BE2C (cell line): ENCODE results near the gene HSD17B2.

ENCODE experiments used
- DNase-seq: peaks from one replicate; pipeline ENCODE4 v3.0.0-alpha.2; 2020
- H3K27me3 ChIP-seq: fragments of 250-450 bp; sonication (Bioruptor Pico); 2 replicates; pipeline ENCODE4 v1.5.1; 2020; ENCODE audit warnings: mild to moderate bottlenecking
- H3K36me3 ChIP-seq: fragments of 250-450 bp; sonication (Bioruptor Pico); 2 replicates; pipeline ENCODE4 v1.5.1; 2020; ENCODE audit warnings: mild to moderate bottlenecking
- H3K4me1 ChIP-seq: fragments of 250-450 bp; sonication (Bioruptor Pico); 2 replicates; pipeline ENCODE4 v1.5.1; 2020
- H3K4me3 ChIP-seq: 2 replicates; pipeline ENCODE4 v1.5.1; 2011; ENCODE audit warnings: low read depth, low read length
- H3K9me3 ChIP-seq: fragments of 250-450 bp; sonication (Bioruptor Pico); 2 replicates; pipeline ENCODE4 v1.5.1; 2020
- CTCF ChIP-seq: IDR thresholded peaks from 2 replicates; pipeline ENCODE4 v1.5.1; 2012; ENCODE audit warnings: mild to moderate bottlenecking, low read depth, low read length

HSD17B2 gene

GRCh38 chr16:82044585-82044911, 9.5 kb downstream of the HSD17B2 start:
- TF ChIP-seq CTCF = no peak
- DNase-seq = no peak
- Histone ChIP-seq H3K9me3 (no peaks in the 10 kb centered on the region), H3K4me3 (no peak overlapping the region), H3K27me3 (no peaks in the 10 kb centered on the region), H3K4me1 (no peaks in the 10 kb centered on the region), H3K36me3 (no peaks in the 10 kb centered on the region)

DNA sequence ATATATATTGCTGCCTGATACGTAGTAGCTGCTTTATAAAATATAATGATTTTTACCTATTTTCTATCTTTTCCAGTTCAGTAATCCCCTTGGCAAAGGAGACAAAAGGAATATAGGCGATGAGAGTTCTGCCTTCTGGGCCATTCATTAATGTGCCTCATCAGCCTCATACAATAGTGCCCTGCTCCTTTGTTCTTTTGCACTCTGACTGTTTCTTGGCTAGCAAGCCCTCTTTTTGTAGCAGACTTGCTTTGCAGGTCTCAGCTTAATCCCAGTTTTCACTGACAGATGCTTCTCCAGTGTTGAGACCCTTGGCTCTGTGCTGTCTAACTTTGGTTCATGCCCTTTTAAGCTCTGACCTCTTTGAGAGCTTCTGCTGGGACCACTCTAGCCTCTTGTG, 10.4 kb downstream of the HSD17B2 start:
- no peak for DNase-seq
- H3K9me3 ChIP-seq = no peaks in the 10 kb centered on the region
- H3K27me3 ChIP-seq = no peaks in the 10 kb centered on the region

DNA sequence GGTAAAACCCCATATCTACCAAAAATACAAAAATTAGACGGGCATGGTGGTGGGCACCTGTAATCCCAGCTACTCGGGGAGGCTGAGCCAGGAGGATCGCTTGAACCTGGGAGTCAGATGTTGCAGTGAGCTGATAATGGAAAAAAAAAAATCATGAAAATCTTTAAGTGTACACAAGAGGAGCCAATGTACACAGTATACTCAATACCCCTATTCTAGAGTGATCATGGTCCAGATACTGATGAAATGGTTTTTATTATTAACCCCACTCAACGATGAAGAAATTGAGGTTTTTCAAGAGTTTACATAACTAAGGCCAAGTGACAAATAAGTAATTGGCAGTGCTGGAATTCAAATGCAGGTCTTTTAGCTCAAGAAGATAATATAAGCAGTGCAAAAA, 11.5 kb downstream of the HSD17B2 start:
- Histone ChIP-seq H3K4me1 (no peaks in the 10 kb centered on the region), H3K36me3 (no peaks in the 10 kb centered on the region), H3K9me3 (no peaks in the 10 kb centered on the region), H3K4me3 (no peak overlapping the region), H3K27me3 (no peaks in the 10 kb centered on the region)
- no peak for DNase-seq
- TF ChIP-seq CTCF = no peak

More for the DNA sequence above, 10.4 kb downstream of the HSD17B2 start:
- H3K36me3 ChIP-seq = no peaks in the 10 kb centered on the region
- TF ChIP-seq CTCF = no peak
- H3K4me1 ChIP-seq = no peaks in the 10 kb centered on the region
- no peak overlapping the region for H3K4me3 ChIP-seq

DNA sequence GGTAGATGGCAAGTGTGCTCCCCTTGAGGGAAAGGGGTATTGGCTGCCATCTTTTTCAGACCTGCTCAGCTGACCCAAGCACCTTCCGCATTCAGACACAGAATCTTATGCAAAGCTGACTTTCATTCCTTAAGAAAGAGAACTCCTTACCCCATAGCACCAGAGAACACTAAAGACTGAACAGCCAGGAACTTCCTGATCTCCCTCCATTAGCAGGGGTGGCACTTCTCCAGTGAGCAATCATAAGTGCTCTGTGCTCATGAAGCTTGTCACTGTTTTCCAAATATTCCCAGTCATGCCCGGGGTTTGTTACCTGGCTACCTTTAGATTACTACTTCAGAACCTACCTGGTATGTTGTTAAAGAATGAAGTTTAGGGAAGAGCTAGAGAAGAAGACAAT, 11.9 kb downstream of the HSD17B2 start:
- H3K27me3 ChIP-seq = no peaks in the 10 kb centered on the region
- no peak for DNase-seq
- TF ChIP-seq CTCF = no peak
- H3K36me3 ChIP-seq = no peaks in the 10 kb centered on the region
- no peaks in the 10 kb centered on the region for H3K4me1 ChIP-seq
- H3K4me3 ChIP-seq = no peak overlapping the region
- H3K9me3 ChIP-seq = no peaks in the 10 kb centered on the region

- DNase-seq = no peak
- no peaks in the 10 kb centered on the region for H3K36me3 ChIP-seq
- no peak overlapping the region for H3K4me3 ChIP-seq
- no peaks in the 10 kb centered on the region for H3K4me1 ChIP-seq
- TF ChIP-seq CTCF = no peak
- H3K9me3 ChIP-seq = no peaks in the 10 kb centered on the region
- H3K27me3 ChIP-seq = no peaks in the 10 kb centered on the region
These were observed 12.3 kb downstream of the HSD17B2 start for GRCh38 chr16:82047374-82047773.

DNA sequence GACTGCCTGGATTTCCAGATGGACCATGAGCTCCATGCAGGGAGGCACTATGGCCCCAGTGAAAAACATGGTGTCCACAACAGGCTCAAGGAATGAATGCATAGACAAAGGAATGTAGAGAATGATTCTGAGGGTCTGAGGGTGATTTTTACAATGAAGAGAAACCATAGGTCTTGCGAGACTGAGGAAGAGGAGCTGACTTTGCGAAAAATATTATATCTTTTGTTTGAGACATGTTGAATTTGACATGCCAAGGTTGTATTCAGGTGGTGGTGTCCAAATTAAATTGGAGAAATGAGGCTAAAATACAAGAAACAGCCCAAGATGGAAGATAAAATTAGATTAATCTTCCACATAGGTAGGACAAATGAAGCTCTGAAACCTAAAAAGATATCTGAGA, 12.7 kb downstream of the HSD17B2 start:
- TF ChIP-seq CTCF = no peak
- no peak for DNase-seq
- Histone ChIP-seq H3K4me3 (no peak overlapping the region), H3K9me3 (no peaks in the 10 kb centered on the region), H3K27me3 (no peaks in the 10 kb centered on the region), H3K36me3 (no peaks in the 10 kb centered on the region), H3K4me1 (no peaks in the 10 kb centered on the region)
